VCaP (cell line): Measurements from ENCODE around the gene YWHAE.
A peak's percentile ranks its signal among the peaks of the same experiment; 100 is the strongest.

Source experiments
- H3K27ac ChIP-seq: fragments of 450-650 bp; 2 replicates; pipeline ENCODE4 v1.5.1; 2017
- TF ChIP-seq, protein P1 (sequence below): fragments of 450-650 bp; conservative IDR thresholded peaks from 2 replicates; pipeline ENCODE4 v1.5.1; 2017; ENCODE audit warnings: mild to moderate bottlenecking, moderate library complexity

The YWHAE gene

DNA sequence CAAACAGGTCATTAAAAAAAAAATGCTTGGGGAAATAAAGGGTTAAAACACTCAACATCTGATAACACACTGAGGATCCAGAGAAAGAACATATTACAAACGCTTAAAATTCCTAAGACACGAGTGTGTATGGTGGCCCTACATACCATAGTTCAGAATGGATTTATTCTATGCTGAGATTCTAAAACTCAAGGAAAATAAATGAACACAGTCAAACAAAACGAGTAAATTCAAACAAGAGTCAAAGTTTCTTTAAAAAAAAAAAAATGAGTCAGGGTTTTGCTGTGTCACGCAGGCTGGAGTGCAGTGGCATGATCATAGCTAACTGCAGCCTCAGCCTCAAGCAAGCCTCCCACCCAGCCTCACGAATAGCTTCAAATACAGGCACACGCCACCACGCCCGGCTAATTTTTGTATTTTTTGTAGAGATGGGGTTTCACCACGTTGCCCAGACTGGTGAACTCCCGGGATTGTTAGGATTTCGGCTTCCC is 38.6 kb upstream of the YWHAE start:
- no peak overlapping the region for H3K27ac ChIP-seq

GRCh38 chr17:1435326-1435725 is 35.3 kb upstream of the YWHAE start:
- H3K27ac ChIP-seq = peak overlapping the region; percentile 84
- TF ChIP-seq, protein P1, sequence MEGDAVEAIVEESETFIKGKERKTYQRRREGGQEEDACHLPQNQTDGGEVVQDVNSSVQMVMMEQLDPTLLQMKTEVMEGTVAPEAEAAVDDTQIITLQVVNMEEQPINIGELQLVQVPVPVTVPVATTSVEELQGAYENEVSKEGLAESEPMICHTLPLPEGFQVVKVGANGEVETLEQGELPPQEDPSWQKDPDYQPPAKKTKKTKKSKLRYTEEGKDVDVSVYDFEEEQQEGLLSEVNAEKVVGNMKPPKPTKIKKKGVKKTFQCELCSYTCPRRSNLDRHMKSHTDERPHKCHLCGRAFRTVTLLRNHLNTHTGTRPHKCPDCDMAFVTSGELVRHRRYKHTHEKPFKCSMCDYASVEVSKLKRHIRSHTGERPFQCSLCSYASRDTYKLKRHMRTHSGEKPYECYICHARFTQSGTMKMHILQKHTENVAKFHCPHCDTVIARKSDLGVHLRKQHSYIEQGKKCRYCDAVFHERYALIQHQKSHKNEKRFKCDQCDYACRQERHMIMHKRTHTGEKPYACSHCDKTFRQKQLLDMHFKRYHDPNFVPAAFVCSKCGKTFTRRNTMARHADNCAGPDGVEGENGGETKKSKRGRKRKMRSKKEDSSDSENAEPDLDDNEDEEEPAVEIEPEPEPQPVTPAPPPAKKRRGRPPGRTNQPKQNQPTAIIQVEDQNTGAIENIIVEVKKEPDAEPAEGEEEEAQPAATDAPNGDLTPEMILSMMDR = no peak

More for the DNA sequence above, 38.6 kb upstream of the YWHAE start:
- TF ChIP-seq, protein P1 = no peak

GRCh38 chr17:1434150-1434549 is 34.1 kb upstream of the YWHAE start:
- peak overlapping the region; percentile 84 for H3K27ac ChIP-seq

DNA sequence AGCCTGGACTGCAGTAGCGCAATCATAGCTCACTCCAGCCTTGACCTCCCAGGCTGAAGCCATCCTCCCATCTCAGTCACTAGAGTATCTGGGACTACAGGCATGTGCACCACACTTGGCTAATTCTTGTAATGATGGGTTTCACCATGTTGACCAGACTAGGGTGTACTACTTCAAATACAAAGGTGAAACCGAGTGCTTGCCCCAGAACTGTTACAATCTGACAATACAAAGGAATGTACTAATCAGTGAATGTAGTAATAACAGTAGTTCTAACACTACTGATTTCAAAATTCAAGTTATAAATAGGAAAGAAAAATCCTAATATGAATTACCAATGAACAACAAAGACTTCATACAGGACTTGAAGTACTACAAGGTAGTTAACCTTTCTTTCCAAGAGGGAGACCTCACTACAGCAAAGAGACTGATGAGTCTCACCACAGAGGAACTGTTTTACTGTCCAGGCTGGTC is 31.6 kb upstream of the YWHAE start:
- TF ChIP-seq, protein P1 = no peak
- H3K27ac ChIP-seq = peak overlapping the region; percentile 84; the same call in 1 of the 2 replicates

More at GRCh38 chr17:1434150-1434549, 34.1 kb upstream of the YWHAE start:
- TF ChIP-seq, protein P1 = no peak

DNA sequence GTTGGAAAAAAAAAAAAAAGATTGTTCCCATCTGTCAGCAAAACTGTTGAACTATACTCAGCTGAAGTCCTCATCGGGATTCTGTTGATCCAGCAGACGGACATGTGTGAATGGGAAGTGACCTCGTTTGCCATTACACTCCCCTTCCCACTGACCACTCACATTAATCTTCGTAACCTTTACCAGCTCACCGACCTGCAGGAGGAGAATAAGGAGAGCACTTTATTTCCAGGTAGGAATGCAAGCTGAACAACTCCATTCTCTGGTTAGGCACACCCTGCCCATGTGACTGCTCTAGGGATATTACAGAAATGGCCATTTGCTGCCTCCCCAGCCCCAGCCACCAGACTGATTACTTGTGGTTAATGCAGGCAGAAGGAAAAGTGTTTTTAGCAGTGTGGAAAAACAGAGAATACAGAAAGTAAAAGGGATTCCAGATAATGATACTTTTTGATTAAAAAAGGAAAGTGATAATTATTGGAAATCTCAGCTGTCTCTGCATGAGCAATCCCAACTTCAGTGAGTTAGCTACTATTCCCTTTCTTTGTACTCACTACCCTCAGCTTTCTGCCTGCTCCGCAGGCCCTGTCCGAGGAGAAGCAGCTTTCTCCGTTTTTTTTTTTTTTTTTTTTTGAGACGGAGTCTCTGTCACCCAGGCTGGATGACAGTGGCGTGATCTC is 23.6 kb upstream of the YWHAE start:
- TF ChIP-seq, protein P1 = no peak
- H3K27ac ChIP-seq = no peak overlapping the region

GRCh38 chr17:1422885-1423284 is 22.9 kb upstream of the YWHAE start:
- TF ChIP-seq, protein P1 = no peak
- no peak overlapping the region for H3K27ac ChIP-seq

DNA sequence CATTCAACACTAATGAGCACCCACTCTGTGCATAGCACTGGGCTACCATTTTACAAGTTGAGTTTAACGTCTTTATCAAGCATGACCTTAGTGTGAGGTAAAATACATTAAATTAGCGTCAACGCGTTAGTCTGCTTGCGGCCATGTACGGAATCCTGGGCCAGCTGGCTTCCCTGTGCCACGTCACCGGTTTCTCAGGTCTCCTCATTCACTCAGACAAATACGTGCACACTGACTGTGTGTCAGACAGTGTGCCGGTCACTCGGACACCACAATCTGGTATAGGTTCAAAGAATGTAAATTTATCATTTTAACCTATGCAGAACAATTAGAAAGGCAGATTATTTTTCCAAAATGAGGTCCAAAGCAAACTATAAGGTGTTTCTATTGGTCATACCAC is 21.4 kb upstream of the YWHAE start:
- H3K27ac ChIP-seq = no peak overlapping the region
- TF ChIP-seq, protein P1 = no peak
